Adipocyte (in vitro differentiated cells): ENCODE data around the gene WDR41.

Source experiments
- DNase-seq: peaks from one replicate; pipeline ENCODE4 v3.0.0-alpha.2; 2015; ENCODE audit warnings: low read depth
- H3K27me3 ChIP-seq: replicated peaks from 2 replicates; pipeline ENCODE4 v1.7.0; 2013; ENCODE audit warnings: mild to moderate bottlenecking, low read length, moderate library complexity; ENCODE audit not compliant: control insufficient read depth, insufficient read depth
- H3K36me3 ChIP-seq: 2 replicates; pipeline ENCODE4 v1.7.0; 2013; ENCODE audit warnings: low read length, mild to moderate bottlenecking, moderate library complexity; ENCODE audit not compliant: control insufficient read depth, insufficient read depth, severe bottlenecking
- H3K4me1 ChIP-seq: 2 replicates; pipeline ENCODE4 v1.7.0; 2013; ENCODE audit warnings: mild to moderate bottlenecking, low read length, moderate library complexity; ENCODE audit not compliant: control insufficient read depth, insufficient read depth
- H3K4me3 ChIP-seq: 2 replicates; pipeline ENCODE4 v1.7.0; 2013; ENCODE audit warnings: mild to moderate bottlenecking, low read length, moderate library complexity
- H3K9ac ChIP-seq: 2 replicates; pipeline ENCODE4 v1.7.0; 2013; ENCODE audit warnings: mild to moderate bottlenecking, low read length, moderate library complexity
- H3K9me3 ChIP-seq: 2 replicates; pipeline ENCODE4 v1.7.0; 2013; ENCODE audit warnings: mild to moderate bottlenecking, low read length, moderate library complexity; ENCODE audit not compliant: control insufficient read depth

WDR41 gene

GRCh38 chr5:77444356-77444755, 47.8 kb downstream of the WDR41 start:
- Histone ChIP-seq H3K9me3 (no peaks in the 10 kb centered on the region), H3K36me3 (peaks cover 54% of the 10 kb centered on the region), H3K4me1 (peaks cover 1% of the 10 kb centered on the region), H3K27me3 (no peaks in the 10 kb centered on the region), H3K9ac (no peak overlapping the region), H3K4me3 (no peak overlapping the region)
- DNase-seq = peak; percentile 64

DNA sequence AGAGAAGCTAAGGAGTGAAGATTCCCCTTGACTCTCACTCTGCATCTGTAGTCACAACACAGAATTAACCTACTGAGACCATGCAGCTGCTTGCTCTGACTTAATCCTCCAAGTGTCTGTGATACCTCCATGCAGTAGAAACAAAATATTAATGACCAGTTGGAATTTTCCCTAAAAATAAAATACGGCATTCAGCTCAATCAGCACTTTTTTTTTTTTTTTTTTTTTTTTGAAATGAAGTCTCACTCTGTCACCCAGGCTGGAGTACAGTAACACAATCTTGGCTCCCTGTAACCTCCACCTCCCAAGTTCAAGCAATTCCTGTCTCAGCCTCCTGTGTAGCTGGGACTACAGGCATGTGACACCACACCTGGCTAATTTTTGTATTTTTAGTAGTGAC, 48.4 kb downstream of the WDR41 start:
- H3K36me3 ChIP-seq = peaks cover 53% of the 10 kb centered on the region
- no peaks in the 10 kb centered on the region for H3K4me1 ChIP-seq
- H3K4me3 ChIP-seq = no peak overlapping the region
- H3K9me3 ChIP-seq = no peaks in the 10 kb centered on the region
- DNase-seq = no peak
- H3K27me3 ChIP-seq = no peaks in the 10 kb centered on the region
- H3K9ac ChIP-seq = no peak overlapping the region

GRCh38 chr5:77438071-77438470, 54.0 kb downstream of the WDR41 start:
- no peak for DNase-seq
- no peaks in the 10 kb centered on the region for H3K9me3 ChIP-seq
- H3K4me1 ChIP-seq = no peaks in the 10 kb centered on the region
- no peak overlapping the region for H3K4me3 ChIP-seq
- no peaks in the 10 kb centered on the region for H3K27me3 ChIP-seq
- peaks cover 70% of the 10 kb centered on the region for H3K36me3 ChIP-seq
- no peak overlapping the region for H3K9ac ChIP-seq

DNA sequence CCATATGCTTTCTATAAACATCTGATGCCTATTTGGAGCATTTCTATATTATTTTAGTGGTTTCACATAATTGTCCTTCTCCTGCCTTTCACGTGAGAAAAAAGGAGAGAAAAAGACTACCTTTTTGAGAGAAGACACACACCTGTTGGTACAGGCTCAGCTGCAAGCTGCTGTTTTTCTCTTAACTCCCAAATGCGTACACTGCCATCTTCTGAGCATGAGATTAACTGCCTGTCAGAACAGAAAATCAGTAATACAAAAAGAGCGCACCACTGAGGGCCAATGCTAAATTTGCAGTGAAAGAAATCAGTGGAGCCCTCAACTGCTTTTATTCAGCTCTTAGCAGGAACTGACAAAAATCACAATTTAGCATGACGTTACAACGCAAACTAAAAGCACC, 54.9 kb downstream of the WDR41 start:
- no peaks in the 10 kb centered on the region for H3K27me3 ChIP-seq
- H3K36me3 ChIP-seq = peaks cover 78% of the 10 kb centered on the region
- H3K9ac ChIP-seq = no peak overlapping the region
- no peaks in the 10 kb centered on the region for H3K4me1 ChIP-seq
- DNase-seq = no peak
- no peaks in the 10 kb centered on the region for H3K9me3 ChIP-seq
- H3K4me3 ChIP-seq = no peak overlapping the region

- Histone ChIP-seq H3K27me3 (no peaks in the 10 kb centered on the region), H3K9me3 (no peaks in the 10 kb centered on the region), H3K36me3 (peaks cover 72% of the 10 kb centered on the region), H3K9ac (no peak overlapping the region), H3K4me3 (no peak overlapping the region), H3K4me1 (peaks cover 26% of the 10 kb centered on the region)
- no peak for DNase-seq
Observed at GRCh38 chr5:77431719-77432118, 60.4 kb downstream of the WDR41 start.

GRCh38 chr5:77431286-77431685, 60.8 kb downstream of the WDR41 start:
- Histone ChIP-seq H3K9ac (no peak overlapping the region), H3K9me3 (no peaks in the 10 kb centered on the region), H3K36me3 (peaks cover 68% of the 10 kb centered on the region), H3K27me3 (no peaks in the 10 kb centered on the region), H3K4me1 (peaks cover 30% of the 10 kb centered on the region), H3K4me3 (no peak overlapping the region)
- peak; percentile 35 for DNase-seq

DNA sequence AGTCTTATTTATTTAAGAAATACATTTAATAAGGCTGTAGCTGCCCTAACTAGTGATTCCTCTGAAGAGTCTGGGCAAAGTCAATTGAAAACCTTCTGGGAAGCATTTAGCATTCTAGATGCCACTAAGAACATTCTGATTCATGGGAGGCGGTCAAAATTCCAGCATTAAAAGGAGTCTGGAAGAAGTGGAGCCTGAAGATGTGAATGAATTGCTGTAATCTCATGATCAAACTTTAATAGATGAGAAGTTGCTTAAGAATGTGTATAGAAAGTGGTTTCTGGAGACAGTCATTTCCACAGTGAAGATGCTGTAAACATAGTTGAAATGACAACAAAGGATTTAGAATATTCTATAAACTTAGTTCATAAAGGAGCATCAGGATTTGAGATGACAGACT, 61.4 kb downstream of the WDR41 start:
- Histone ChIP-seq H3K9ac (no peak overlapping the region), H3K4me1 (peaks cover 36% of the 10 kb centered on the region), H3K36me3 (peaks cover 64% of the 10 kb centered on the region), H3K9me3 (no peaks in the 10 kb centered on the region), H3K4me3 (no peak overlapping the region), H3K27me3 (no peaks in the 10 kb centered on the region)
- DNase-seq = peak; percentile 40

DNA sequence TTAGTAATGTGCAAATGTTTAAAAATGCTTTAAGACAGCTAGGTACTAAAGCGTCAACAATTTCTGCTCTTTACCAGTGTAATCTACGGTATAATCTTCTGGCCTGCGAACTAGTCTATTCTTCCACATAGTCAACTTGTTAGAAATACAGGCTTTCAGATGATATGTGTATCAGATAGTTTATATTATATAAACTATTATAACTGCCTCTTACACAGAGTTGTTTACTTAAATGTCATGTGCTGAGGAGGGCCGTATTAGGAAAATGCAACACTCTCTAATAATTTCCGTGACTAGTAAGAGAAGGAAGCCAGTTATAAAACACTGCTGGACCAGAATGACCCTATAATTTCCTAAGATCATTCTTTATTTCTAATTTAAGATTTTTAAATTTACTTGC, 63.6 kb downstream of the WDR41 start:
- no peaks in the 10 kb centered on the region for H3K9me3 ChIP-seq
- H3K27me3 ChIP-seq = no peaks in the 10 kb centered on the region
- H3K36me3 ChIP-seq = peaks cover 58% of the 10 kb centered on the region
- peak overlapping the region; percentile 11 for H3K9ac ChIP-seq
- no peak for DNase-seq
- no peak overlapping the region for H3K4me3 ChIP-seq
- peaks cover 39% of the 10 kb centered on the region for H3K4me1 ChIP-seq

- Histone ChIP-seq H3K9ac (peak overlapping the region; percentile 11), H3K36me3 (peaks cover 54% of the 10 kb centered on the region), H3K4me1 (peaks cover 39% of the 10 kb centered on the region), H3K9me3 (no peaks in the 10 kb centered on the region), H3K4me3 (no peak overlapping the region), H3K27me3 (no peaks in the 10 kb centered on the region)
- peak; percentile 77 for DNase-seq
Observed at GRCh38 chr5:77427998-77428397, 64.1 kb downstream of the WDR41 start.

GRCh38 chr5:77426670-77427069, 65.4 kb downstream of the WDR41 start:
- Histone ChIP-seq H3K4me1 (peaks cover 39% of the 10 kb centered on the region), H3K27me3 (no peaks in the 10 kb centered on the region), H3K4me3 (no peak overlapping the region), H3K36me3 (peaks cover 40% of the 10 kb centered on the region), H3K9ac (no peak overlapping the region), H3K9me3 (no peaks in the 10 kb centered on the region)
- DNase-seq = peak; percentile 42

GRCh38 chr5:77425998-77426659, 66.0 kb downstream of the WDR41 start:
- Histone ChIP-seq H3K9me3 (no peaks in the 10 kb centered on the region), H3K9ac (no peak overlapping the region), H3K4me3 (no peak overlapping the region), H3K27me3 (no peaks in the 10 kb centered on the region), H3K36me3 (peaks cover 36% of the 10 kb centered on the region), H3K4me1 (peaks cover 39% of the 10 kb centered on the region)
- DNase-seq = no peak

GRCh38 chr5:77425420-77425819, 66.7 kb downstream of the WDR41 start:
- no peaks in the 10 kb centered on the region for H3K27me3 ChIP-seq
- no peak for DNase-seq

More at GRCh38 chr5:77425420-77425819, 66.7 kb downstream of the WDR41 start:
- Histone ChIP-seq H3K9me3 (no peaks in the 10 kb centered on the region), H3K36me3 (peaks cover 36% of the 10 kb centered on the region), H3K4me1 (peaks cover 39% of the 10 kb centered on the region), H3K9ac (no peak overlapping the region), H3K4me3 (no peak overlapping the region)
